ENCODE measurements around the gene PGA5.
"Not testable (repeated sequence)": the region's sequence is repeated elsewhere in the genome, so short reads cannot be mapped to it uniquely, and the experiment has no call there.

DNA sequence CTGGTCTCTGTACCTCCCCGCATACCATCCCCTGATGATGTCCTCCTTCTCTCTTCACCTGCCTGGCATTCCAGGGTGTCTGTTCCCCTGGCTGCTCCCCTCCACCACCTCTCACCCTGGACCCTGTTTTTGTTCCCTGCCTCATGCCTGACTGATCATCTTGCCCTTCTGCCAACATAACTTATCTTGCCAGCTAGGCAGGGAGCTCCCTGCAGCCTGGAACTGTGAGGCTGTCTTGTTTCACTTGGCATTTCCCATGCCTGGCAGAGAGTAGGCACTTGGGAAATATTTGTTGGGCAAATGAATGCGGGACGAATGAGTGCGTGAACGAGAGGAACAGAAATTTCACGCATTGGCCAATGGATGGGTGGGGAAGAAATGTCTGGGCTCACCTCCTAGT lies 11.5 kb upstream of the PGA5 start:
- TF ChIP-seq POLR2A, CTCF (IDR thresholded peaks at IDR 0.05): not testable (repeated sequence)
